ENCODE results near the gene ACTN1.

ACTN1 gene

DNA sequence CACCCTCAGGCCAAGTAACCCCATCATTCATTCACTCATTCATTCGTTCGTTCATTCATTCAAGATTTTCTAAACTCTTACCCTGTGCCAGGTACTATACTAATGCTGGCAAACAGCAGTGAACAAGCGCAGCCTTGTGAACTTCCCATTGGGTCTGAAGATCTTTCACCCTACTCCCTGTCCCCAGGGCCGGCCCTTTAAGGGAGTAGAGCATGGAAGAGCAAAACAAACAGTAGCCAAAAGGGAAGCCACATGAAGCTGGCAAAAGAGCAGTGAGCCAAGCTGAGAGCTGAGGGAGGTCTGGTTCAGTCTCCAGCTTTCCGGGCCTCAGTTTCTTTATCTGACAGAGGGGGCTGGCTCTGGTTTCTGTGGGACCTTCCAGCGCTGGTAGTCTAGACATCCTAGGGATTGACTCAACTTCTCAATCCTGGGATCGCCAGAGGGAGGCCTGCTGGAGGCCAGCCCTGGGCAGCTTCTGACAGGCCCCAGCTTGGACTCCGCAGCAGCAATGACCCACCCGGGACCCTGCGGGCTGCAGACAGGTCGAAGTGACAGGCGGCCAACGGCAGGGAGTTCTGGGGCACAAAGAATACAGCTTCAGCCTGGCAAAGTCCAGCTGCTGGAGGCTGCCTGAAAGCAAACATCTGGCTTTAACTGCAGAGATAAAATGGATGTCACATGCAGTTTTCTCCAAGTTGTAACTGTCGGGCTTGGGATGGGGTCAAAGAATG is 27.1 kb downstream of the ACTN1 start:
- DNase-seq (ENCODE audit: low read depth in 2 of 2) = no peak

DNA sequence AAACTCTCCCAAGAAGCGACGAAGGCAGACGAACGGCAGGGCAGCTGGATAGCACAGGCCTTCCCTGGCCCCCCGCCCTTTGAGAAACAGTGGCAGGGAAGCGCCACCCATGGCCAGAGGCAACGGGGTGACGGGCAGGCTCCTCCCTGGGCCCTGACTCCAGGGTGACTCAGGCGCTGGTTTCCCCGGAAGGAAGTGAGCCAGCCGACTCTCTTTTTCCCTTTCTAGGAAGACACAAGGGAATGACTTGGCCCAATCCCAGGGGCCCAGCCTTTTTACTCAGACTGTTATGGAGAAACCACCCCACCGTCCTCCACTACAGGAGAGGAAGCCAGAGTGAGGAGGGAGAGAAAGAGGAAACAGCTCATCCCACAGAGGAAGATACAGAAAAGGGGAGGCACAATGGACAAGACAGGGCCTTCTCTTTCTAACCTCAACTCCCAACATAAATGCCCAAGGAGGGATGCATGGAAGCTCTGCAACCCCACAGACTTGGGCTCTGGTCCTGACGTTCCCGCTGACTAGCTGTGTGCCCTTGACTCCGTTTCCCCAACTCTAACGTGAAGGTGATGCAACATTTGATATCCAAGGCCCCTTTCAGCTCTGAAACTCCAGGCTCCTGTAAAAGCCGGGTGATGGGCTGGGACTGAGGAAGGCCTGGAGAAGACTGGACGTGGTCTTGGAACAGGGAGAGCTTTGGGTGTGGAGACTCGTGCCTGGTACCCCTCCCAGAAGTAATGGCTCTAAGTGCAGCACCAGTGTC is 27.9 kb downstream of the ACTN1 start:
- DNase-seq (ENCODE audit: low read depth in 2 of 2) = peak; percentile 75 to 82

DNA sequence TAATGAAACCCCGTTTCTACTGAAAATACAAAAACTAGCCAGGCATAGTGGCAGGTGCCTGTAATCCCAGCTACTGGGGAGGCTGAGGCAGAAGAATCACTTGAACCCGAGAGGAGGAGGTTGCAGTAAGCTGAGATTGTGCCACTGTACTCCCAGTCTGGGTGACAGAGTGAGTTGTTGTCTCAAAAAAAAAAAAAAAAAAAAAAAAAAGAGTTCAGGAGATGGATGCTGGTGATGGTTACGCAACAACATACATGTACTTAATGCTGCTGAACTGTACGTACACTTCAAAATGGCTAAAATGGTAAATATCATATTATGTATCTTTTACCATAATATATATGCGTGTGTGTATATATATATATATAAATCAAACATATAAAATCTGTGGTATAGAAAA is 29.0 kb downstream of the ACTN1 start:
- DNase-seq (ENCODE audit: low read depth in 2 of 2) = peak; percentile 41 to 50

DNA sequence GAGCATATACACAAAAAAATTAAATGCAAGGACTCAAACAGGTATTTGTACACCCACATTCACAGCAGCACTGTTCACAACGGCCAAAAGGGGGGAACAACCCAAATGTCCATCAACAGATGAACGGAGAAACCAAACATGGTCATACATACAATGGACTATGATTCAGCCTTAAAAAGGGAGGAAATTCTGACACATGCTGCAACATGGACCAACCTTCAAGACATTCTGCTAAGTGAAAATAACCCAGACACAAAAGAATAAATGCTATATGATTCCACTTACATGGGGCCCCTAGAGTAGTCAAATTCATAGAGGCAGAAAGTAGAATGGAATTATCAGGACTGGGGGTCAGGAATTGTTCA is 29.5 kb downstream of the ACTN1 start:
- DNase-seq (ENCODE audit: low read depth in 2 of 2) = no peak

DNA sequence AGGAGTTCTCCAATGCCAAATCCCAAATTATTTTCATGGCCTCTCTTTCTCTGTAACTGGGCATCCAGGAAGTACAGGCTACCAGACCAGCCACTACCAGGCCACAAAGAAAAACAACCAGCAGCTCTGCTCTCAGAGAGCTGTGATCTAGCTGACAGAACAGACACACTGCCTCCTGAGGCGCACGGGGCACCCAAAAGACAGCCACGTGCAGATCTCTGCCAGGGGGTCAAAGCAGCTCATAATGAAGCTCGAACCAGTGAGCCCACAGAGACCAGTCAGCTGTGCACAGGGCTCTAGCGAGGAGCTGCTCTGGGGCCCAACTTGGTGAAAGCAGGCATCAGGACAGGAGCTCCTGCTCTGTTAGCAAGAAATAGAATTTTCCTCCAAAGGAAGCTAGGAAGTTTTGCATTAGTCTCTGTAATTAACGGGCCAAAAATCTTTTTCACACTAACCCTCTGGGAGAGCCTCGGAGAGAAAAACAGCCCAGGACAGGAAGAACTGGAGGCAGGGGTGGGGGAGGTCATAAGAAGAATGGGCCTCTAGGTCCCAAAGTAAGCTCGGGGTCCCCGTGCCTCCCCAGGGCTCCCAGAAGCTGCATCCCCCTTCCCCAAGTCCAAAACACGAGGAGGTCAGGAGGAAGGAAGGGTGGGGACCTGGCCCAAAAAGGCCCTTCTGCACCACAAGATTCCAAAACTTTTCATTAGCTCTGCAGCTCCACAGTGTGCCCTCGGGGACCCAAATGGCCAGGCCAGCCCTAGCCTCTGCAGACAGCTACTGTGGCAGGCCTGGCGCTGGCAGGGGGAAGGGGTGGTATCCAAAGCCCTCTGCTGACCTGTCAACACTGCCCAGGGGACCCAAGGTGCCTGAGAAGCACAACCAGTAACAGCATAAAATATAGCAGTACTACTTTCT is 30.2 kb downstream of the ACTN1 start:
- no peak for DNase-seq (ENCODE audit: low read depth in 2 of 2)

DNA sequence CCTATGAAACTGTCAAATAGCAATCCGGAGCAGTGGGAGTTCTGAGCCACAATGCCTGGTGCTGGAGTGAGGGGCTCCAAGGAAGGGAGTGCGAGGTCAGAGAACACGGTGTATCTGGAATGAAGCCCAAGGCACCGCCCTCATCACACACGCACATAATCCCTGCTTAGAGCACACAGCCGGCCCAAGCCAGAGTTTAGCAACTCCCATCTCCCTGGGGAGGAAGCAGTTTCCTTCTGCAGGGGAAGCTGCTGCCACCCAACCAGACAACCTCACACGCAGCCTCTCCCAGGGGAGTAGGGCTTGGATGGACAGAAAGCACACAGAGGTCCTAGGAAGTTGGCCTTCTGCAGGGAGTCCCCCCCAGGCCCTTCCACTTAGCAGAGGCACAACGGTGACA is 31.3 kb downstream of the ACTN1 start:
- DNase-seq (ENCODE audit: low read depth in 2 of 2) = no peak

DNA sequence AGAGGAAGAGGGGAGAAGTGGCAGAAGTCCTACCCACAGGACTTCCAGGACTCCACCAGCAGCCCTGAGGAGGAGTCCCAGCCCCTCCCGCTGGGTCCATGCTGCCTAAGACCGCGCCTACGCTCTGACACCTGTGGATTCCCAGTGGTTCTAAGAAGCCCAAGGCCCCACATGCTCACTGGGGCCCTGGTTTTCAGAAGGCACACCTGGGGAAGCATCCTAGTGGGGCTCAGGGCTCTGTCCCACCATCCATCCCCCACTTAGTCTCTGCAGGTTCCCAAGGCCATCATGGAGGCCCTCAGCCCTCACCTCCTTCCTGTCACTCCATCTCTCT is 32.6 kb downstream of the ACTN1 start:
- DNase-seq (ENCODE audit: low read depth in 2 of 2) = no peak

DNA sequence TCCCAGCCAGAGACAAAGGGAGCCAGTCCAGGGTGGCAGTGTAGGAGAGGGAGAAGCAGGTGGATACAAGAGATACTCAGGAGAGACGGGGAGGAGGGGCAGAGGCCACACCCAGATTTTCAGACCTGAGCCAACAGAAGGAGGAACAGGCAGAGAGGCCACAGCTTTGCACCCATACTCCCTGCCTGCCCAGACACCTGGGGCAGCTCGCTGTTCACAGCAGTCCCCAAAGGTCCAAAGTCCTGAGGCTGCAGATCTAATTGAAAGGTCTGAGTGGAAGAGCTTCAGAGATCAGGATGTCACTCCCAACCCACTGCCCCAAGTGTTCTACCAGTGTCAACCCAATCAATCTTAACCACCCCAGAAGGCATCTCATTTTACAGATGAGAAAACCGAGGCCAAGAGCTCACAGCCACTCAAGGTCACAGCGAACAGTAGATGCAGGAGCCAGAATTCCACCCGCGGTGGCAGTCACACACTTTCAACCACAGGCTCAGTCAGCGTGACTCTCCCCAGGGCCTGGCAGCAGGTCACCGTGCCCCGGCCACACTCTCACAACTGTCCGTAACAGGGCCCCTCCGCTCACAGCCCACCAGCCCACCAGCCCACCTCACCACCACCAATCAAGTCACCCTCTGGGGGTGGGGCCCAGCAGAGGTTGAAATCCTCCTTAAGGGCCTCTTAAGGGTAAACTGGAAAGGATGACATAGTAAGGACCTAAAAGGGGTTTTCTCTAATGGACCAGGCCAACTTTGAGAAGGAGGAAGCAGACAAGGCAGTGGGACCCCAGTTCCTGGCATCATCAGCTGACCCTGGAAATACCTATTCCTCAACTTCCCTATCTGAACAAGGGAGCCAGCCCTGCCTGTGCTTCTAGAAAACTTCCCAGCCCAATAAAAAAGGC is 33.3 kb downstream of the ACTN1 start:
- no peak for DNase-seq (ENCODE audit: low read depth in 2 of 2)

DNA sequence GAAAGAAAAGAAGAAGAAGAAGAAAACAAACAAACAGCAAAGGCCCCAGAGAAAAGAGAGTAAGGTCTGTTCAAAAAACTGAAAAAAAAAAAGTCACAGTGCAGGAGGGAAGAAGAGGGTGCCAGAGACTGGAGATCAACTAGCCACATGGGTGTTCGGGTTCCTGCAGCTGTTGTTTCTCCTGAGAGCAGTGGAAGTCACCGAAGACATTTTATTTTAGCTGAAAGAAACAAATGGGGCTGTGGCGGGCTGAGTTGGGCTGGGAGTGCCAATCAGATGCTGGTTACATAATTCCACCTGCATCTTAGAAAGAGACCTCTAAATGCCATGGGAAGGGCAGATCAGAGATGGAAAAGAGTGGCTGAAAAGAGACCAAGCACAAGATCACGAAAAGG is 33.9 kb downstream of the ACTN1 start:
- no peak for DNase-seq (ENCODE audit: low read depth in 2 of 2)

DNA sequence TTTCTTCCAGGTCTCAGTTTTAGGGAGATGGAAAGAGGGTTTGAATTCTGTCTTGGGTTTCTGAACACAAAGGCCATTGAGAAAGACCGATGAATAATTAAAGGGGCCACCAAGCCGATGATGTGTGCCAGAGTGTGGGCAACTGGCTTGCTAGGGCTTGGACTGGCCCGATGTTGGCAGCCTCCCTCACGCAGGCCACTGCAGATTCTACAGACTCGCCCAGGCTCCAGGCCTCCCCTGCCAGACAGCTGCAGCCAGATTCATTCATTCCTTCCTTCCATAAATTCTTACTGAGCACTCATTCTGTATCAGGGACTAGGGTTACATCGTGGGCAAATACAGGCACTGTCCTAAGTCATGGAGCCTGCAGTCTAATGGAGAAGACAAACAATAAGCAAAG is 34.9 kb downstream of the ACTN1 start:
- DNase-seq (ENCODE audit: low read depth in 2 of 2) = no peak

DNA sequence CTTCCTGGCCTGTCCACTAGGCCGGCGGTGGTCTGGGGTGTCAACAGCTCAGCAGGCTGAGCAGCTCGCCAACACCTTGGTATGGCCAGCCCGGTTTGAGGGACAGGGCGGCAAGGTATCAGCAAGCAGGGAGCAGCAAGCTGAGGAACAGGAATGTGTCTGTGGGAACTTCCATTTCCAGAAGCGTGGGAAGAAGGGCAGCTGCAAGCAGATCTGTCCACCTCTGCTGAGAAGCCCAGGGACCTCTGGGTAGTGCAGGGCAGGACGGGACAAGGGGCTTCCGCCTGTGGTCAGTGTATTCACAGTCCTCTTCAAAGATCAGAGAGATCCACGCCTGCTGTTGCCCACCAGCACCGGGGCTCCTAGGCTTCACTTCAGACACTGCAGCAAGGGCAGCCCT is 36.0 kb downstream of the ACTN1 start:
- DNase-seq (ENCODE audit: low read depth in 2 of 2) = no peak

DNA sequence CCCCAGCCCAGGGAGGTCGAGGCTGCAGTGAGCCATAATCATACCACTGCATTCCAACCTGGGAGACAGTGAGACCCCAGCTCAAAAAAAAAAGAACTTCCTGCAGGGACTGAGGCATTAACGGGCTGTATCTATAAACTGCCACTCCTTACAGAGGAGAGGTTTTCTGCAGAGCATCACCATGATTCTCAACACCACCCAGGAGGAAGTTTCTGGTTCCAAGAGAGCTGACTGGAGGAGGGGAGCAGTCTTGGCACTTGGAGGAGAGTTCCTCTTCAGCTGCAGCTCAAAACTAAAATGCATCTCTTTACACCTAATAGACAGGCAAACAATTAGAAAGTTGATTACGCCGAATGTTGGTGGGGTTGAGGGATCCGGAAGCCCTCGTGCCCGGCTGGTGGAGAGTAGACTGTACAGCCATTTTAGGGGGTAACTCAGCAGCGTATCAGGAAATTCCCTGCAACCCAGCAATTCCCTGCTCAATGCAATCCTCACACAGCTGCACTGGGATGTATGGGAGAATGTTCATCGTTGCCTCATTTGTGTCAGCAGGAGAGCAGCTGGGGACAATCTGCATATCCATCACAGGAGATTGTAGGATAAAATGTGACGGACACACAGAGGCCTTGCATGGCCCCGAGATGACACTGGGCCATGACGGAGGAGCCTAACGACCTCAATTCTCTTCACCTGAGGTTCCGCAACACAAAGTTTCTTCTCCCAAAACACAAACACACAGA is 36.6 kb downstream of the ACTN1 start:
- no peak for DNase-seq (ENCODE audit: low read depth in 2 of 2)

DNA sequence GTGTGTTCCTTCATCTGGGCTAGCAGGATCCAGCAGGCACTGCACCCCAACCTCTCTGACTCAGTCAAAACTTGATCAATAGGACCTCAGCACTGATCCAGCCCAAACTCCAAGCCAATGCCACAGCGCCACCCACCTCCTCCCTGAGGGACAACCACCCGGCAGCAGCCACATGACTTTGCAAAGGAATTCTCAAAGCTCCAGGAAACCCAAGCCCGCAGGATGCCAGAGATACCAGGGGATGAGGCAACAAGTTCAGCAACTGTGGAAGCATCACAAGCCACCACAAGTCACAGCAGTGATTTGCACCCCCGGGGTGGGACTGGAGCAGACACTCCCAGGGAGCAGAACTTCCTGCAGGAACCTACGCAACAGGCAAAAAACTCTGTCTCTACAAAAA is 37.3 kb downstream of the ACTN1 start:
- DNase-seq (ENCODE audit: low read depth in 2 of 2) = peak; percentile 78

DNA sequence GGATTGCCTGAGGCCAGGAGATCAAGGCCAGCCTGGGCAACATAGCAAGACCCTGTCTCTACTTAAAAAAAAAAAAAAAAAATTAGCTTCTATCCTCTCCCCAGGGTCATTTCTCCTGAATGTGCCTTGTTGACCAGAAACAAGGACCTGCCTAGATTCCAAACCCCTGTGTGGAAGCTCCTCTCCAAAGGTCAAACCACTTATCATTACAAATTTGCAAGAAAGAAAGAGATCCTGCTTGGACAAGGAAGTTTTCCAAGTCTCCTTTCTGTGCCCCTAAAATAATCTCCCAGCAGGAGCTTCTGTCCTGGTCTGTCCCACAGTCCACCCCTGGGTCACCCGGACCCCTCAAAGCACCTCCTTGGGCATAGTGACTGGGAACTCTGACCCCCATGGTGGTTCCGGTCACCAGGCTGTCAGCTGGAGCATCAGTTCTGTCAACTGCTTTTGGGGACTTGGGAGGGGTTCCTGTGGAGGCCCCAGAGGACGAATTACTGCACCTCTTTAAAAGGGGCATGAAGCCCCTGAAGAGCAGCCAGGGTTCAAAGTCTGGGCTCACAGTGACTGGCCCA is 38.4 kb downstream of the ACTN1 start:
- no peak for DNase-seq (ENCODE audit: low read depth in 2 of 2)

DNA sequence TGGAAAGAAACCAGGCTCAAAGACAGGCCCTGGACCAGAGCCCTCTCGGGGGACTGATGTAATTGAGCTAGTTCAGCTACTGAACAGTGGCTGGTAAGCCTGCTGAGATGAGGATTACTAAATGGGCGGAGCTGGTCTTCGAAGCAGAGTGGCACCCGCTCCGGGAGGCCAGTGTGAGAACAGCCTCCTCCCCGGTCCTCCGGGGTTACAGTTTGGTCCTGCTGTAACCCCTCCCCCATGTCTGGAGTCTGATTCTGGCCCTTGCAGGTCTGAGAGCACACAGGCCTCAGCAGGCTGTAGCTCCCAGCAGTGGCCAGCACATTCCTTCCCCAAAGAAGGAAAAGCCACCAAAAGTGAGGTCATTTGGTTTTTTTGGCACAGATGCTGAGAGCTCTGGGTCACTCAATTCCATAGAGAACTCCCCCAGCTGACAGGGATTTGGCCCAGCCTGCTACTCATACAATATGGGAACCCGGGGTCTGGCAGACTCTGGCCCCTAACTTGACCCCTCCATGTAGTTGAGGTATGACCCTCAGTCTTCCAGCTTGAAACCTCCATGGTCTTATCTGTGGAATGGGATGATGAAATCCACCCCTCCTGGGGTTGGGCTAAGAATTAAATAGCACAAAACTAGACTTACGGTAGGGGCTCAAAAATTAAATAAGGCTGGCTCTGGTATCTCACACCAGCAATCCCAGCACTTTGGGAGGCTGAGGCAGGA is 39.0 kb downstream of the ACTN1 start:
- DNase-seq (ENCODE audit: low read depth in 2 of 2) = peak; percentile 73 to 74

DNA sequence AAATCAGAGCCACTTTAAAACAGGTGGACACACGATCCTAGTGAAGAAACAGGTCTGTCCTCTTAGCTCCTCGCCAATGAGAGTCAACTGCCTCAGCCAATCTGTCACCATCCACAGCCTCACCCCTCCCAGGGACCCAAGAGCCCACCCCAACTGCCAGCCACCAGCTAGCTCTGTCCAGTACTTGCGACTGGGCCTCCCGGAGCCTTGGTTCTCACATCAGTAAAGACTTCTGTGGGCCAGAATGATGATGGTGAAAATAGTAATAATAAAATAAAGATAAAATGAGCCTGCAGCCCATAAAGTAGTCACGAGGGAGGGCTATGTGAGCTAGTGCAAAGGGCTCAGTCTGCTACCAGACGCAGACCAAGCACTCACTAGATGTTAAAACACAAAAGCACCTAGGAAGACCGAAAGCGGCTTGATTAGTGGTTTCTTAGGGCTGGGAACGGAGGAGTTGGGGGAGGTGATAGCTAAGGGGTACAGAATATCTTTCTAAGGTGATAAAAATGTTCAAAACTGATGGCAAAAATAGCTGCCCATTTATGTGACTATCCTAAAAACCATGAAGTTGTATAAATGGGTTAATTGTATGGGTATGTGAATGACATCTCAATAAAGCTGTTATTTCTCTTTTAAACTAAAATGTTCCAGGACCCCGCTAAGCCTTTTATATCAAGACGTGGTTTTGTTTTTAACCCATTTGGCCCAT is 39.8 kb downstream of the ACTN1 start:
- no peak for DNase-seq (ENCODE audit: low read depth in 2 of 2)

DNA sequence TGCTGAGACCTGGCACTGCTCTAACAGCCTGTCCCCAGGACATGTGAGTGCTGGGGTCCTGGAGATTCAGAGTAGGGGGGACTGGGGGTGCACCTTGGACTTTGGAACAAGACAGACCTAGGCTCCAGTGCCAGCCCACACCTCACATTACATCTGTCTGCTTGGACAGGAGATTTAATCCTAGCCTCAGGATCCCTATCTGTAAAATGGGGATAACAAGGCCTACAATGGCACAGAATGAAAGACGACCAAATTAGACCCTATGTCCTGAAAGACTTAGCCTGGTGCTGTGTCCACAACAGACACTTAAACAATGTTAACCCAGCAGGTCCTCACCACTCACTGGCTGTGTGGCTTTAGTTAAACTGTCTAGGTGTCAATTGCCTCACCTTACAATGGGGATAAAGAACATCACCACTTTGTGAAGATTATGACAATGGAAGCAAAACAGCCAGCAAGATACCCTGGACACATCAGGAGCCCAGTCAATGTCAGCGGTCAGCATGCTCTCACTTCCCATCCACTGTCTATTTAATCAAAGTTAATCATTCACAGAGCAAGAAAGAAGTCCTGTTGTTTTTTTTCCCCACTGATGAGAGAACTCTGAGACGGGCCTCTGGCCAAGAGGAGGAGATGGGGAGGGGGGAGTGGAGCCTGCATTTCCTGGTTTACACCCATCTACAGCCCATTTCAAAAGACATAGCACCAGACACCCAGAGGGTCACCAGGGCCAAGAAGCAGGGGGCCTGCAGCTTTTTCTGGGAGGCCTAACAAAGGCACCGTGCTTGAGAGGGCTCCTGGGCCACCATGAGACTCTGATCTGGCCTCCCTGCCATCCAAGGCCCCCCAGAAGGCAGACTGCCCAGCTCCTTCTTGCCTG is 40.6 kb downstream of the ACTN1 start:
- DNase-seq (ENCODE audit: low read depth in 2 of 2) = no peak
